GM19395 (cell line): ENCODE data around the gene VAPB.

Experiments used
- ATAC-seq: cut with Tn5 transposase; IDR thresholded peaks from one replicate; pipeline ENCODE4 v1.9.1; 2021; ENCODE audit warnings: mild to moderate bottlenecking, moderate library complexity; ENCODE audit not compliant: unreplicated experiment

Gene VAPB

DNA sequence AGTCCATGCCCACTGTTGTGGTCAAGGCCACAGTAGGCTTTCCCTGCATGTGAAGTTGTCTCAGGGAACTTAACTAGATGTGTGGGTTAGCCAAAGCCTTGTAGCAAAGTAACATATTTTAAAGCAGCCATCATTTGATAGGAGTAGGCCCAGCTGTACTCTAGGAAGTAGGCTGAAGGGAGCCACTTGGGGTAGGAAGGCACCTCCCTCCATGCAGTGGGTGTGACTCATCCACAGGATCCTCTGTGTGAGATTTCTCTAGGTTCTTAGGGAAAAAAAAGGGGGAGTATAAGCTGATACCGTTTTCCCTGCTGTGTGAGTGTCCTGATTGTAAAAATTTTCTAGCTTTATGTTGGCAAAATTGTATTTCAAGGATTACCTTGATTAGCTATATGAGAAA is 44.7 kb downstream of the VAPB start:
- ATAC-seq: no peak

DNA sequence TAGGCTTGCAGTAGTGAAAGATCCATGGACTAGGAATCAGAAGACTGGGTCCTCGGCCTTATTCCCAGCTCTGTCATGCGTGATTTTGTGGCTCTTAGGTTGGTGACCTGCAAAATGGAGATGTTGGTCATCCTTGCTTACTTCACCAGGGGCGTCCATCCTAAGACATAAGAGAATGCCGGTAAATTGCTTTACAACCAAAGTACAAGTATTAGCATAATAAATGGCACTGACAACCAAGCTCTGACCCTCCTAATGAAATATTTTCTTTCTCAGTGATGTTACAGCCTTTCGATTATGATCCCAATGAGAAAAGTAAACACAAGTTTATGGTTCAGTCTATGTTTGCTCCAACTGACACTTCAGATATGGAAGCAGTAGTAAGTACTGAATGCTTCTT is 45.3 kb downstream of the VAPB start:
- no peak for ATAC-seq

DNA sequence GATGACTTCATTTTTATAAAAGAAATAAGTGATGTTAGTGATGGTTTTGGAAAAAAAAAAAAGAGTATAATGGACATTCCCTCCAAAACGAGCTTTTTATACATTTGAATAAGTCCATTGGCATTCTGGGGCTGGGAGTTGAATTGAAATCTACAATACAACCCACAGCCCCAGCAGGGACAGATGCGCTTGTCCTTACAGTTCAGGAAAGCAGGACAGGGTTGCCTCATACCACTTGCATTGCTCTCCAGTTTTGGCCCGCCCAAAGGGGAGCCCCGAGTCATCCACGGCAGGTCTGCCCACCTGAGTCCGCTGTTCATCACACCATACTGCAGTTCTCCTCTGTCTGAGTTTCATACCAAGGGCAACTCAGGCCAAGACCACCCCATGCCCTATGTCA is 46.2 kb downstream of the VAPB start:
- ATAC-seq: no peak

DNA sequence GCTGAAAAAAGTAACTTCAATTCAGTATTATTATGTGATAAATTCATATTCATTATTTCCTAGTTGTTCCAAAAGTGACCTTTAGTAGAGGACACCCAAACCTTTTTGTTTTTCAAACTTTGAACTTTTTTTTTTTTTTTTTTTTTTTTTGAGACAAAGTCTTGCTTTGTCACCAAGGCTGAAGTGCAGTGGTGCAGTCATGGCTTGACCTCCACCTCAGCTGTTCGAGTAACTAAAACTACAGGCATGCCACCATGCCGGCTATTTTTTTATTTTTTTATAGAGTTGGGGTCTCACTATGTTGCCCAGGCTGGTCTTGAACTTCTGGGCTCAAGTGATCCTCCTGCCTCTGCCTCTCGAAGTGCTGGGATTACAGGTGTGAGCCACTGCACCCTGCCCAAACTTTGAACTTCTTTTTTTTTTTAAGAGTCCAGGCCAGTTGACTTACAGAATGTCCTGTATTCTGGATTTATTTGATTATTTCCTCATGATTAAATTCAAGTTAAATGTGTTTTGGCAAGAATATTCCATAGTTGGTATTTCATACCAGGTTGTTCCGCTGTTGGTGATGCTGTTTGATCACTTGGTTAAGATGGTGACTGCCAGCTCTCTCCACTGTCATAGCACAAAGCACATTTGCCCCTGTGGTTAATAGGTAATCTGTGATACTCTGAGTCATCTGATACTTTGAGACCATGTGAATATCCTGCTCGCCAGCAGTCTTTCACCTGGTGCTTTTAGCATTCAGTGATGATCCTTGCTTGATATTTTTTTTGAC is 48.0 kb downstream of the VAPB start:
- peak; percentile 77 for ATAC-seq

DNA sequence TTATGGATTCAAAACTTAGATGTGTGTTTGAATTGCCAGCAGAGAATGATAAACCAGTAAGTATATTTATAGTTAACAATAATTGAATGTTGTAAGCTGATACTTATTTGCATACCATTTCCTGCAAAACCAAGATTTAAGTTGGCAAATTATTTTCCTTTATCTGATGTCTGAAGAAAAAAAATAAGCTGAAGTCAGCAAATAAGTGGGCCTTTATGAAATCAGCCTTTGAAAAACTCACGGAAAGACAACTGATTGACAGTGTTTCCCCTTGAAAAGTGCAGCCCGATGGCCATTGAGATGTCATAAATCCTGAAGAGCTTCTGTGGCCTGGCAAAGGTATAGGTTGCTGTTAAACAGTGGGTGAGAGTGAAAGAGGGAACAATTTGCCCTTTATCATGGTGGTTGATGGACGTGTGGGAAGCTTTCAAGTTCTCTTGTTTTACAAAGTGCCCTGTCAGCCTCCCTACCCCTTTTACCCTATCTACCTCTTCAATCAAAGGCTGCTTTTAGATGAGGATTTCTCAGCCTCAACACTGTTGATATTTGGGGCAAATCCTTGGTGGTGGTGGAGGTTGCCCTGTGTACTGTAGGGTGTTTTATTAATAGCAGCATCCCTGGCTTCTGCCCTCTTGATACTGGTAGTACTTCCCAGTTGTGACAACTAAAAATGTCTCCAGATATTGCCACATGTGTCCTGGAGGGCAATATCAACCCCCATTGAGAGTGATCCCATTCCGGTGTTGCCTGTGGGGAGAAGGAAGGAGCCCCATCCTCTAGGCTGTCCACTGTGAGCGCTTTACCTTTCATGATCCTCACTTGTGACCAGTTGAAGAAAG is 50.2 kb downstream of the VAPB start:
- no peak for ATAC-seq

DNA sequence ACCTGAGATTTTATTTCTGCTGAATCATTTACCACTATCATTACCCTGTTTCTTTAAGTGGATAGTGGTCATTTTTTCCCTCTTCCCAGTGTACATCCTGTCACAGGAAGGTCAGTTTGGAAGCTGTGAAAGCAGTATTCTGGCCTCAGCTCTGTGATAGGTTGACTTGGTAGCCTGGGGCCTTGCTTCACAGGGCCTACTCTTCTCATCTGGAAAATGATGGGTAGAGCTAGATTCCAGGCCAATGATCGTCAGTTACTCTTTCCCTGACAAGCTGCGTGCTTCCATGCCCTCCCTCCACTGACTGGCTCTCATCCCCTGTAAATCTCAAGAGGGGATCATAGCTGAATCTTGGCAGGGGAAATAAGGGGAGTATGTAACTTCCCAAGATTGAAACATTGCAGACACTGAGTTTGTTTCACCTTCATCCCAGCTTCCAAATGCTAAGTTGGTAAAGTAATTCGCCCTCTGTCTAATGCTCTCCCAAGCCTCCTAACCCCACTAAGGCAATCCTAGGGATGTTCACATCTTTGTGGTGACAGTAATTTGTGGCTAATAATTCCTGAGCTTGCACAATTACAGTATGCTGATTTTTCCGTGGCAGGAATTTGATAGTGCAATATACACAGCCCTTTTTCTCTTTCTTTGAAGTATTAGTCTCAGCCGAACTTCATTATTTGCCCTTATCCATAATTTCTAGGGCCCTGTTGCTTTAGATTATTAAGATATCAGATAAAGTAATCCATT is 51.2 kb downstream of the VAPB start:
- ATAC-seq: no peak

DNA sequence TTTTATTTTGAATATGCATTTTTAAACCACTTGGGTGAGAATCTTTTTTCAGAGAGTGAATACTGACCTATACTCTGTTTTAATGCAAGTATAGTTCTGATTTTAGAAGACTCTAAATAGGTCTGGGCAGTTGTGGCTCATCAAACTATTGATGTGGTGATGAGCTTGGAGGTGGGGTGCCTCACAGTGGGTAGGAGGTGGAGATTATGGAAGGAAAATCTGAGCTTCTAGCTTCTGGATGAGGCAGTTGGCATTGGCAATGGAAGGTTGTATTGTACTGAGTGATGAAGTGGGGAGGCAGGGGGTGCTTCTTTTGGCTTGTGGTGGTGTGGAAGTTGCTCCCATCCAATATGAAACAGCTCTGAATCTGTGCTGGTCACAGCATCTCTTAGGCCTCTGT is 52.7 kb downstream of the VAPB start:
- no peak for ATAC-seq

DNA sequence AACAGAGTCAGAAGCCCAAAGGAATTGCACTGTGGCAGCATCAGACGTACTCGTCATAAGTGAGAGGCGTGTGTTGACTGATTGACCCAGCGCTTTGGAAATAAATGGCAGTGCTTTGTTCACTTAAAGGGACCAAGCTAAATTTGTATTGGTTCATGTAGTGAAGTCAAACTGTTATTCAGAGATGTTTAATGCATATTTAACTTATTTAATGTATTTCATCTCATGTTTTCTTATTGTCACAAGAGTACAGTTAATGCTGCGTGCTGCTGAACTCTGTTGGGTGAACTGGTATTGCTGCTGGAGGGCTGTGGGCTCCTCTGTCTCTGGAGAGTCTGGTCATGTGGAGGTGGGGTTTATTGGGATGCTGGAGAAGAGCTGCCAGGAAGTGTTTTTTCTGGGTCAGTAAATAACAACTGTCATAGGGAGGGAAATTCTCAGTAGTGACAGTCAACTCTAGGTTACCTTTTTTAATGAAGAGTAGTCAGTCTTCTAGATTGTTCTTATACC is 55.8 kb downstream of the VAPB start:
- ATAC-seq: no peak

DNA sequence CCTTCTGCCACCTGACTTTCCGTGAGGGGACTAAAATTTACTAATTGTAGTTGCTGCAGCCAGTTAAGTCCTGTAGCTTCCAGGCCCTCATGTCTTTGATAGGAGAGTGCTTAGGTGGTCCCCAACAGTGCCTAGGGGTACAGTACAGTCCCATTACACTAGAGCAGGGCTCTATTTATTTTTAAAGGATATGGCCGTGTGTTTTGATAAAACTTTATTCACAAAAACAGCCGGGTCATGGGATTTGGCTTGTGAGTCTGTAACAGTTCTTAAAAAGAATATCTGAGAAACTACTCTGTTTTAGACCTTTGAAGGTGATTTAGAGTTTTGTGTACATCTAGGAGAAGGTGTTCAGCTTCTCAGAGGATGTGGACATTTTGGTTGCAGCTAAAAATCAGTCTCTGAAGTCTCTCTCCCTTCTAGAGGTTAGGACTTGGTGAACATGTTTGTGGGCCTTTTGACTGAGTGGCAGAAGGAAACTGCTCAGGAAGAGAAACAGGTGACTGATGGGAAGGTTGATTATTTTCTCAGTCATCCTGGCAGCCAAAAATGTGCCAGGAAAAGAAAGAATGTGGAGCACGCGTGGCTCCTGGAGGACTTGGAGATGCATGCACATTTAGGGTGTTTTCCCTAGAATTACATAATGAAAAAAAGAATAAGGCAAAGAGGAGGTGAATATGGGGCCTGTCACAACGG is 57.4 kb downstream of the VAPB start:
- ATAC-seq: no peak

DNA sequence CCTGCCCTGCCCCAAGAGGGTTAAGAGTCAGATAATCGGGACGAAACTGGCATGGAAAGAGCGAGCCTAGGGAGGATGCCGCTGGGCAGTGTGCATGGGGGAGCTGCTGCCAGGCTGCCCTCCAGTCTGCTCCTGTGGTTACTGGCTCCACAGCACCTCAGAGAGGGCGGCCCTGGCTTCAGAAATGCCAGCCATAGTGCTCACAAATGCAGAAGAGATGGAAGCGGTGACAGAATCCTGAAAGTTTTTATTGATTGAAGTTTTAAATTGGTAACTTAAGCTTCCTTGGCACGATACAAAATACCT is 57.9 kb downstream of the VAPB start:
- no peak for ATAC-seq

DNA sequence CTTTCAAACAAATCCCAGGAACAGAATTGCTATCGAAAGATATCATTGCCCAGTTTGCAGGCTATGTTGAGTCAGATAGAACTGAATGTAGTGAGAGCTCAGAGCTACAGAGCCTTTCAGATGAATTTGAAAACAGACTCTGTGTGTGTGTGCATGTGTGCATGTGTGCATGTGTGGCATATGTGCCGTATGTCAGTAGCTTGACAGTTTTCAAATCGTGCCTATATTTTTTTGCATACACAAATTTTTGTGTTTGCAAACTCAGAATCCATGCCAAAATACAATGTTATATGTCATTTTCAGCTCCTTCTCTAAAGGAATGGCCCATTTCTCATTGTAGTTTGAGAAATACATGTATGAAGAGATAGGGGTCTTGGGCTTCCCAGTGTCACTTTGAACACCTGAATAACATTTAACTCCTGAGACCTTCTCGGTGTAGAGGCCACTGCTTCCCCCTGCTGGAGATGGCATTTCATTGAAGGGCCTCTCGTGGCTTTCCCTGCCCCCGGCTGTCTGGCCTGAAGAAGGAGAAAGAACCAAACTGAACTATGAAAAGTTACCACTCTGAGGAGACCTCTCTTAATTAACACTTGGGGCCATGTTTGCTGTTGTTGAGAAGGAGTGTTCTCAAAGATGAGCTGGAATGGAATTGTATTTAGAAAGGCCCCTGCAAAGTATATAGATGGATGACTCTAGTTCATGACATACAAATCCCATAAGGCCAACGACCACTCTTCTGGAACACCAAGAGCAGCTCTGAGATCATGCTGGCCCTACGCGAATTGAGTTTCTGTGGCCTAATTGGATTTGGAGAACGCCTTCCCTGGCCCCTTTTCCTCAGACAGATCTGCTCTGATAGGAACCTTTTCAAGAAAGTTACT is 58.7 kb downstream of the VAPB start:
- no peak for ATAC-seq

DNA sequence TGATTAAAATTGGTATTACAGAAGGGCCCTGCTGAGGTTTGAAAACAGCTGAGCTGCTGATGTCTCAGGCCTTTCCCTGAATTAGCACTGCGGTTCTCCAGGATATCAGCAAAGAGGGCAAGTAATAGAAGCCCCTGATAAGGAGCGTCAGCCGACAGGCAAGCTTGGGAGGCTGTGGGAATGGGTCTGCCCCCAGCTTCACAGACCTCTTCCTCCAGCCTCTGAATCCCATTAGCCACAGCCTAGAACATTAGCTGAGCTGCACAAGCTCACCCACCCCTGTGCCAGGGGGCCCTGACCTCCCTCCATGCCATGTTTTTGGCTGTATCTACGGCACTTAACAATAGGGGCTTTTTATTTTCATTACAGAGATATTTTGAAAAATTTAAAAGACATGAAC is 59.9 kb downstream of the VAPB start:
- ATAC-seq: no peak

DNA sequence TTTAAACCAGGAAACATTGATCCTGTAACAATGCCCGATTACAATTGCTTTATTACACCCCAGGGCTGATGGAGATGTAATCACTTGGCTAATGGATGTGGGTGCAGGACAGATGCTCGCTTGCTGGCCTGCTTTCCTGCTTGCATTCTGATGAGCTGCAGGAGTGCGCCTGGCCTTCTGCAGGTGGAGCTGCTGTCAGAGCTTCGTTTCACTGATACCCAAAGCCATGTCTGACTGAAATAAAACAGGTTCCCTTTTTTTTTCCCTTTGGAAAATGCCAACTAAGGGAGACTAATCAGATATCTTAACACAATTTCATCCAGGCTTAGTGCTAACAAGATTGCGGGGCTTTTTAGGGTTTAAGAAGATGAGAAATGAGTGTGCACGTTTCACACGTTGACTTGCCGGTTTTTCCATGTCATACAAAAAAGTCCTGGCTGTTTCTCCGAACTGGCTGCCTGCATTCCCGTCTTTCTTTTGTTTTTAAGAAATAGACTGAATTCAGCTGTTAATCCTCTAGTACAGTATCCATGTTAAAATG is 60.7 kb downstream of the VAPB start:
- peak; percentile 10 for ATAC-seq

DNA sequence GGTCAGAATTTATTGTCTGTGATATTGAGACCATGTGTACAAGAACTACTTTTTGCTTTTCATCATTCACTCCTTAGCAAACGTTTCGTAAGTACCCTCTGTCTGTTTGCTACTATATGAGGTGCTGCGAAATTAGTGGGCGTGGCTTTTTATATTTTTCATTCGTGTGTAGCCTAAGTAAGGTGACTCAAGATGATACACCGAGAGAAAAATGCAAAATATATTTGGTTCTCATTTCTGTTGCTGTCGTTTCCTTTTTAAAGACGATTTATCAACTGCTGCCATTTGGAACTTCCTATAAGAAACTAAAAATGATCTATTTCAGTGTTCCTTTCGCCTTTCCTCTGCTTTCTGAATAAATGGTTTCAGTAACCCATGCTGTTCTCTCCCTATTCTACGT is 61.2 kb downstream of the VAPB start:
- ATAC-seq: peak; percentile 75

DNA sequence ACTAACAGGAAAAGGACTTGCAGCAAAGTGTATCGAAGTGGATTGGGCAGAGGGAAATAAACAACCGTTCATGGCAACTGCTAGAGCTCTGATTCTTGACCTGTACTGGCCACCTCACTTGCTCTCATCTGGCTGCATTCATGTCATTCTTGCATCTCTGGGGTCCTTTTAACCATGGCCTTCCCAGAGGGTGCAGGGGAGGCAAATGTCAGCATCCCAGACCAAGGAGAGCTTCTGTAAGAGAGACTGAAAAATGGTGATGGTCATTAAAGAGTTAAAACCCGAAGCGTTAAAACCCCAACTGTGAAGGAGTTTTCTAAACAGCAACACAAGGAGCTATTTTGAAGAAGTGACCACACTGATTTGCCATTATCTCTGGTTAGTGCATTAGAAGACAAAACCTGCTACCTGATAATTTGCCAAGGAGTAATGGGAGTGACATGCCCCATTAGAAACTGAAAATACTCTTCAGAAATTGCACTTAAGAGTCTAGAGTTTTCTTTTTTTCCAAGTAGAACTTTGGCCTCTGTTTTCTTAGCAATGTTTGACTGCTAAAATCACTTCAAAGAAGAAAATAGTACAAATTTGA is 63.7 kb downstream of the VAPB start:
- ATAC-seq: no peak

DNA sequence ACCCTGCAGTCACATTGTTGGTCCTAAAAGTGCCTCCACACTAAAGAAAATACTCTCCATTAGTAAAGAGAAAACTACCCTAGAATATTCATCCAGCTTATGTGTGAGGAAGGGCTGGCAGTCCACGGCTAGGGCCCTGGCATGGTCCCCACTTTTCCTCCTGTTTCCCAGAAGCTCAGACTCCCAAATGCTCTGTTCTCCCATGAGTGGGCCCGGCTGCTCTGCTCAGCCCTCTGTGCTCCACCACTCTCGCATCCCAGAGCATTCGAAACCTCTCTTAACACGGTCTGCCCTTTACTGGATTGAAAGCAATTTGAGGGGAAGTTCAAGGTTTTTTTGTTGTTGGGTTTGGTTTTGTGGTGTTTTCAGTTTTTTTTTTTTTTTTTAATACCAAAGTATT is 64.4 kb downstream of the VAPB start:
- ATAC-seq: no peak

DNA sequence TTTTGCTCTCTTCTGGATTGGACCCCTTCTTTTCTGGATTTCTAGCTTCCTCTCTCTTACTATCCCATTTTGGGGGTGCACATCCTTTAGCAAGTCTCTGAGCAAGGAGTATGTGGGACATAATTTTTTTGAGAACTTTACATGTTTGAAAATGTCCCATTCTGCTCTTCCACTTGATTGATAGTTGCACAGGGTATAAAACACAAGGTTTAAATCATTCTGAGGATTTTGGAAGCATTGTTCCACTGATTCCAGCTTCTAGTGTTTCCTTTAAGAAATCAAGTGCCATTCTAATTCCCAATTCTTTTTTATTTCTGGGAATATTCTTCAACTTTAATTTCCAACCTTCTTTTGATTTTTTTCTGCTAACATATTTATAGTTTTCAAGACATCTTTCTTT is 65.4 kb downstream of the VAPB start:
- no peak for ATAC-seq

DNA sequence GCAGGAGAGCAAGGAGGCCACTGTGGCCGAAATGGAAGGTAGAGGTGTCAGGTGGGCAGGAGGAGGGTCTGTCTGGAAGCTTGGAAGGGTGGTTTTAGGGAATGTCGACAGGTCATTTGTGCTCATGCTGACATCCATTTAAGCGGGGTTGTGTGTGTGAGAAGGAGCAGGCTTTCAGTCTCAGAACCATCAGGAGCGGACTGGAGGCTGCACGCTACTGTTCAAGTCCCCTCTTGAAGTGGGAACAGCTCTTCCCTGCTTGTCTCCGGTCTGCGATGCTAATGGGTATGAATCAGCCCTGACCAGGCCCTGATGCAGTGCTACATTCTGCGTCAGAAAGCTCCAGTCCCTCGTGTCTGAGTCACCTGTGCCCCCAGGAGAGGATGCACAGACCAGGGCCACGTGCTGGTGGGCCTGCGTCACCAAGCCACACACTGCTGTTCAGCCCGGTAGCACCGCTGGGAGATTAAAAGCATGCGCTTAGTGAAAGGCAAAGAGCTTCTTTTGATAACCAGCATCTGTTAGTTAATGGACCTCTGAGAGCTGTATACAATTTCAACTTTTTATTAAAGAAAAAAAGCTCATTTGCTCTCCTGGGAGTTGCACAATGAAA is 68.2 kb downstream of the VAPB start:
- no peak for ATAC-seq
